K562 (cell line): Measurements from ENCODE around the gene GGNBP2. TPM values are rescaled to one million over a fixed set of nuclear protein-coding genes. Genes with fewer than 3 reads are reported as not detected.

Experiments
- ATAC-seq: fragments of 200-7000 bp; cut with Tn5 transposase; 3 replicates; pipeline ENCODE4 v1.9.1; 2020; ENCODE audit warnings: moderate library complexity
- BruUV-seq: library from RNA; stranded (reverse); fragments of 400-500 nt; replicated peaks from 2 replicates; lab custom pipeline; 2021; lab: Mats Ljungman, UMichigan
- CTCF ChIA-PET: fragments of 300-600 bp; formaldehyde crosslinking; extraction: SDS; loops from one replicate; lab custom pipeline; 2021; ENCODE audit warnings: low intra/inter-chr PET ratio; lab: Yijun Ruan, JAX
- POLR2A ChIA-PET: fragments of 300-600, 350-650 bp; sonication (Branson Sonifier 250); formaldehyde crosslinking; extraction: SDS; loops from one replicate; lab custom pipeline; 2021; ENCODE audit warnings: antibody characterized with exemption, inconsistent platforms; lab: Yijun Ruan, JAX
- DNase-seq, 4 experiments: peaks; one replicate each; pipeline versions ENCODE4 v3.0.0 to v3.0.0-alpha.2; 2011 to 2018; ENCODE audit warnings: low spot score in 3 of 4, mixed read lengths in 3 of 4; ENCODE audit errors: extremely low read depth in 1 of 4
- FAIRE-seq: peaks from 2 replicates; lab custom pipeline; 2011; peaks lifted over from hg19 to GRCh38; lab: Jason Lieb, UNC
- H2AFZ ChIP-seq: 2 replicates; pipeline ENCODE4 v1.6.0; 2011; ENCODE audit warnings: low read depth, low read length, control low read depth, inconsistent platforms
- H3K27ac ChIP-seq: fragments of 200-600 bp; 3 replicates; pipeline ENCODE4 v1.8.0; 2011; ENCODE audit warnings: low read depth, mild to moderate bottlenecking, control low read depth, inconsistent platforms, low read length, moderate library complexity, mixed read lengths; ENCODE audit errors: extremely low read depth
- H3K27me3 ChIP-seq, 2 experiments: fragments of 300-600 bp in 1 of 2; 2 replicates in 1 of 2; 3 replicates in 1 of 2; pipeline versions ENCODE4 v1.6.0 to v1.8.0; 2011; ENCODE audit warnings: inconsistent platforms in 2 of 2, low read length in 2 of 2, mild to moderate bottlenecking in 1 of 2, mixed read lengths in 1 of 2, moderate library complexity in 1 of 2; ENCODE audit not compliant: control insufficient read depth in 2 of 2, insufficient read depth in 2 of 2
- H3K36me3 ChIP-seq: fragments of 300-600 bp; 3 replicates; pipeline ENCODE4 v1.8.0; 2011; ENCODE audit warnings: mild to moderate bottlenecking, low read length, inconsistent platforms; ENCODE audit not compliant: control insufficient read depth, insufficient read depth
- H3K4me1 ChIP-seq, 2 experiments: fragments of 200-600 bp in 1 of 2; replicated peaks in 1 of 2; 2 replicates in 1 of 2; 3 replicates in 1 of 2; pipeline versions ENCODE4 v1.5.1 to v1.8.0; 2011; ENCODE audit warnings: inconsistent platforms in 2 of 2, low read length in 2 of 2, mild to moderate bottlenecking in 1 of 2, mixed read lengths in 1 of 2, moderate library complexity in 1 of 2; ENCODE audit not compliant: control insufficient read depth in 2 of 2, insufficient read depth in 2 of 2
- H3K4me2 ChIP-seq: 2 replicates; pipeline ENCODE4 v1.6.1; 2011; ENCODE audit warnings: low read length, control low read depth, inconsistent platforms, mixed read lengths; ENCODE audit not compliant: insufficient read depth
- H3K4me3 ChIP-seq: fragments of 200-600 bp; sonication (generic), shearing (Covaris generic); 2 replicates; pipeline ENCODE4 v1.5.1; 2016; ENCODE audit warnings: control low read depth, inconsistent platforms
- H3K79me2 ChIP-seq: fragments of 200-600 bp; 3 replicates; pipeline ENCODE4 v1.8.0; 2011; ENCODE audit warnings: low read length, inconsistent platforms; ENCODE audit not compliant: control insufficient read depth, insufficient read depth
- H3K9ac ChIP-seq, 2 experiments: 2 replicates each; pipeline versions ENCODE4 v1.6.0 to v1.6.1; 2011; ENCODE audit warnings: low read depth in 2 of 2, low read length in 2 of 2, control low read depth in 1 of 2, inconsistent platforms in 1 of 2, mild to moderate bottlenecking in 1 of 2, mixed read lengths in 1 of 2; ENCODE audit not compliant: insufficient read depth in 1 of 2
- H3K9me1 ChIP-seq: one replicate; pipeline ENCODE4 v1.6.0; 2011; ENCODE audit warnings: inconsistent platforms, mild to moderate bottlenecking, low read length, moderate library complexity; ENCODE audit not compliant: control insufficient read depth, insufficient read depth
- H3K9me3 ChIP-seq: replicated peaks from 2 replicates; pipeline ENCODE4 v1.5.1; 2011; ENCODE audit warnings: low read depth, low read length, inconsistent platforms; ENCODE audit not compliant: control insufficient read depth, insufficient read depth
- H4K20me1 ChIP-seq: replicated peaks from 2 replicates; pipeline ENCODE4 v1.6.1; 2011; ENCODE audit warnings: low read length, inconsistent platforms, mixed read lengths; ENCODE audit not compliant: control insufficient read depth, insufficient read depth
- CHD4 ChIP-seq: fragments of 200-600 bp; sonication (generic); IDR thresholded peaks from 3 replicates; pipeline ENCODE4 v1.6.1; 2012; ENCODE audit warnings: low read depth, mild to moderate bottlenecking, mixed read lengths, low read length, inconsistent platforms; ENCODE audit not compliant: insufficient read depth, insufficient replicate concordance, poor library complexity, severe bottlenecking
- EZH2 ChIP-seq: IDR thresholded peaks from 2 replicates; pipeline ENCODE4 v1.6.1; 2012; ENCODE audit warnings: low read depth, mild to moderate bottlenecking, inconsistent platforms, low read length, borderline replicate concordance
- GABPA ChIP-seq: fragments of 200-800 bp; sonication (Bioruptor generic); conservative IDR thresholded peaks from 2 replicates; pipeline ENCODE4 v1.6.1; 2016; ENCODE audit warnings: low read depth, missing genetic modification characterization, missing compliant biosample characterization
- MCM5 ChIP-seq: fragments of 450-650 bp; IDR thresholded peaks from 2 replicates; pipeline ENCODE4 v1.6.1; 2016; ENCODE audit warnings: low read depth
- PBX2 ChIP-seq, 2 experiments: IDR thresholded peaks in 1 of 2; conservative IDR thresholded peaks in 1 of 2; 2 replicates each; pipeline ENCODE4 v1.6.1; 2016; ENCODE audit warnings: low read depth in 2 of 2, mild to moderate bottlenecking in 1 of 2, missing compliant biosample characterization in 1 of 2, missing genetic modification characterization in 1 of 2, moderate library complexity in 1 of 2
- XRCC5 ChIP-seq: fragments of 200-400 bp; formaldehyde crosslinking; IDR thresholded peaks from 2 replicates; pipeline ENCODE4 v1.6.1; 2017; ENCODE audit warnings: low read depth, mild to moderate bottlenecking, low read length
- ZNF124 ChIP-seq: sonication (generic); formaldehyde crosslinking; IDR thresholded peaks from 2 replicates; pipeline ENCODE4 v1.8.1; 2022; ENCODE audit warnings: missing genetic modification reagents
- ZNF184 ChIP-seq: sonication (generic); formaldehyde crosslinking; IDR thresholded peaks from 2 replicates; pipeline ENCODE4 v1.5.0; 2020; ENCODE audit warnings: missing genetic modification reagents
- ZNF3 ChIP-seq: fragments of 250-450 bp; sonication (Bioruptor Pico); IDR thresholded peaks from 2 replicates; pipeline ENCODE4 v1.5.0; 2021; ENCODE audit warnings: mild to moderate bottlenecking, moderate library complexity
- ZNF384 ChIP-seq: IDR thresholded peaks from 2 replicates; pipeline ENCODE4 v1.6.1; 2012; ENCODE audit warnings: low read depth, low read length, improper control_type of control experiment
- WGBS: fragments of 100-300 bp; shearing (Covaris generic); methylation state at CpG from one replicate; pipeline ENCODE4 v1.1.6; 2016; ENCODE audit warnings: low coverage, mixed read lengths; ENCODE audit not compliant: insufficient coverage; ENCODE audit errors: missing lambda C conversion rate; 5-methylcytosine and 5-hydroxymethylcytosine counted together
- in situ Hi-C: fragments of 300-500 bp; cut with MboI; formaldehyde crosslinking; loops from 4 replicates; pipeline ENCODE4 v1.15.0; 2018; ENCODE audit warnings: inconsistent platforms, mixed read lengths
- intact Hi-C: fragments of 100-400 bp; cut with micrococcal nuclease; formaldehyde crosslinking; loops from 2 replicates; pipeline ENCODE4 v1.14.2; 2022
- polyA plus RNA-seq, 8 experiments: library from polyadenylated mRNA; depleted of rRNA in 4 of 8; stranded (reverse) in 5 of 8; unstranded in 3 of 8; fragments of >200 nt; fragmentation: Nextera tagmentation in 2 of 8; fragmentation: Illumina TruSeq in 1 of 8; extraction: Ambion mirVana in 2 of 8; extraction: Trizol in 1 of 8; gene quantifications; 2 replicates each; pipeline versions ENCODE4 v1.2.1 to v1.2.3, GENCODE V29; 2011 to 2014; ENCODE audit warnings: inconsistent platforms in 1 of 8, missing spikeins in 1 of 8
- total RNA-seq, 7 experiments: library from RNA; depleted of rRNA in 6 of 7; stranded (reverse); fragments of >200 nt in 6 of 7; fragmentation: Illumina TruSeq in 2 of 7; extraction: Trizol in 2 of 7; gene quantifications; 2 replicates each; pipeline versions ENCODE4 v1.2.1 to v1.2.3, GENCODE V29; 2011 to 2021; ENCODE audit warnings: low replicate concordance in 1 of 7

GGNBP2 gene
- total and polyA plus RNA-seq, 9 of the 15 experiments (the other 6 are each of a cell fraction or from before 2014, with no cell fraction given) = 35.7 to 96.6 (median 64.1) TPM

GRCh38 chr17:36507266-36507665 lies 37.5 kb upstream of the GGNBP2 start:
- H2AFZ ChIP-seq = no peak overlapping the region
- no peaks in the 10 kb centered on the region for H3K79me2 ChIP-seq
- H3K27me3 ChIP-seq = no peaks in the 10 kb centered on the region
- H3K4me1 ChIP-seq = peaks cover 0 to 6% of the 10 kb centered on the region in 2 experiments; a peak in 1 of 5 replicates
- TF ChIP-seq ZNF3 (CRISPR knock-in tag) = no peak
- no peak for TF ChIP-seq EZH2
- TF ChIP-seq PBX2 (CRISPR knock-in tag; IDR thresholded peaks at IDR 0.05; ENCODE audit: low read depth) = no peak
- TF ChIP-seq PBX2 (tag; conservative IDR thresholded peaks at IDR 0.05; ENCODE audit: low read depth) = no peak
- TF ChIP-seq CHD4 = no peak
- TF ChIP-seq ZNF384 = no peak
- TF ChIP-seq ZNF184 = no peak
- TF ChIP-seq XRCC5 = no peak
- TF ChIP-seq MCM5 = no peak
- TF ChIP-seq GABPA (tag) = no peak
- no peak for TF ChIP-seq ZNF124 (CRISPR knock-in tag)
- ATAC-seq = no peak
- no peaks in the 10 kb centered on the region for H3K9me1 ChIP-seq
- H3K36me3 ChIP-seq = peaks cover 97% of the 10 kb centered on the region
- 92% methylated on average over 6 of the region's 6 CpGs for WGBS
- no peak overlapping the region for H3K4me2 ChIP-seq
- no peaks in the 10 kb centered on the region for H3K9me3 ChIP-seq
- ChIA-PET POLR2A (interaction anchor here (0.6 to 1.1 kb wide), 3 partner anchors 9 to 22 kb away, joined by 3 read pairs; no protein-coding TSS in a partner anchor), CTCF (no interaction called here)
- no peak overlapping the region for H3K4me3 ChIP-seq
- intact Hi-C loops = no loop called here
- no peak for FAIRE-seq
- in situ Hi-C loops = no loop called here
- DNase-seq = no peak
- H4K20me1 ChIP-seq = no peaks in the 10 kb centered on the region; the same call in 1 of the 2 replicates
- no TSS peak for BruUV-seq
- no peak overlapping the region for H3K9ac ChIP-seq
- no peak overlapping the region for H3K27ac ChIP-seq
